Activated T-helper 17 cell treated with anti-CD3 and anti-CD28 coated beads, Interleukin-2, amount 50 U/mL, for 72 hours (primary cell): ENCODE results near the gene FBXL14. TPM values are rescaled to one million over a fixed set of nuclear protein-coding genes. Genes with fewer than 3 reads are reported as not detected.

Source experiments
- ATAC-seq: fragments of 150-1000 bp; cut with Tn5 transposase; replicated peaks from 2 replicates; pipeline ENCODE4 v1.10.0; 2021; ENCODE audit warnings: mild to moderate bottlenecking, moderate library complexity
- H3K27ac Mint-ChIP-seq: one replicate; pipeline ENCODE4 v1.8.0; 2022; ENCODE audit warnings: mixed read lengths
- H3K27me3 Mint-ChIP-seq: one replicate; pipeline ENCODE4 v1.8.0; 2022; ENCODE audit warnings: mixed read lengths
- H3K36me3 Mint-ChIP-seq: one replicate; pipeline ENCODE4 v1.8.0; 2022; ENCODE audit warnings: low read depth, mild to moderate bottlenecking, mixed read lengths
- H3K4me1 Mint-ChIP-seq: one replicate; pipeline ENCODE4 v1.8.0; 2022; ENCODE audit warnings: mixed read lengths
- H3K4me3 Mint-ChIP-seq: one replicate; pipeline ENCODE4 v1.8.0; 2022; ENCODE audit warnings: mild to moderate bottlenecking, mixed read lengths
- H3K9me3 Mint-ChIP-seq: one replicate; pipeline ENCODE4 v1.8.0; 2022; ENCODE audit warnings: mixed read lengths
- total RNA-seq, 2 donors: library from RNA; stranded (reverse); gene quantifications; one replicate each; pipeline ENCODE4 v1.2.3, GENCODE V29; 2022

FBXL14 gene, protein sequence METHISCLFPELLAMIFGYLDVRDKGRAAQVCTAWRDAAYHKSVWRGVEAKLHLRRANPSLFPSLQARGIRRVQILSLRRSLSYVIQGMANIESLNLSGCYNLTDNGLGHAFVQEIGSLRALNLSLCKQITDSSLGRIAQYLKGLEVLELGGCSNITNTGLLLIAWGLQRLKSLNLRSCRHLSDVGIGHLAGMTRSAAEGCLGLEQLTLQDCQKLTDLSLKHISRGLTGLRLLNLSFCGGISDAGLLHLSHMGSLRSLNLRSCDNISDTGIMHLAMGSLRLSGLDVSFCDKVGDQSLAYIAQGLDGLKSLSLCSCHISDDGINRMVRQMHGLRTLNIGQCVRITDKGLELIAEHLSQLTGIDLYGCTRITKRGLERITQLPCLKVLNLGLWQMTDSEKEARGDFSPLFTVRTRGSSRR
- 10 to 100 TPM; 22.2 to 29.8 TPM for total RNA-seq

DNA sequence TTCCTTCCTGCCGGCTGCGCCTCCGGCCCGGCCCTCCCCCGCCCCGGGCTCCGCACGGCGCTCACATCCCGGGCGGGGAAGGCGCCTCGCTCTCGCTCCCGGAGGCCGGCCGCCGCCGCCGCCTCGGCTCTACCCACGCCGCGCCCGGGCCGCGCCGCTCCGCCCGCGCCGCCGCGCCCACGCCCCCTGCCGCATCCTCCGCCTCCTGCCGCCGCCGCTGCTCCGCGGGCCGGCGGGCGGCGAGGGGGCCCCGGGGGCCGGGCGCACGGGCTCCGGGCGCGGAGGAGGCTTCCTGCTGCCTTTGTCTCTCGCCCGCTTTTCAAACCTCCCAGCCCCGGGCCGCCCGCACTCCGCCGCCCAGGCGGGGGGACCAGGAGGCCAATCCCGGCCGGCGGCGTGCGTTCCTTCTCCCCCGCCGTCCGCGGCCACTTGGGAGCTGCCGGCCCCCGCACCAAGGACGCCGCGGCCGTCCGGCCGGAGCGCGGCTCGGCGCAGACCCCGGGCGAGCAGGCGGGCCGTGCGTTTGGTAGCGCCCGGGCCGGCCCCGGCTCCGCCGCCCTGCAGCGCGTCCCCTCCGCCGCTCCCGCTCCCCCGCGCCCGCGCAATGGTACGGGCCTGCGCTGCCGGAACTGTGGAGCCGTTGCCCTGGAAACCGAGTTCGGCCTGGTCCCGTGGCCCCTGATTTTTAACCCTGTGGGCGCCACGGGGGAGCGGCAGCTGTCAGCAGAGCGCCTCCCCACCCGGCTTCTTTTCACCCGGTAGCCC is at the start of gene FBXL14:
Gene FBXL14, minus strand, starts transcription at position 321 of the 765 bp plus-strand sequence. CDS start 515 bp downstream, outside the sequence.
- Mint-ChIP-seq H3K9me3 (no peaks in the 10 kb centered on the region), H3K4me1 (peaks cover 29% of the 10 kb centered on the region), H3K4me3 (peak within 1 kb of the TSS; percentile 96), H3K27ac (peak within 1 kb of the TSS; percentile 90), H3K27me3 (no peaks in the 10 kb centered on the region), H3K36me3 (peaks cover 40% of the 10 kb centered on the region)
- peak; percentile 68 for ATAC-seq

DNA sequence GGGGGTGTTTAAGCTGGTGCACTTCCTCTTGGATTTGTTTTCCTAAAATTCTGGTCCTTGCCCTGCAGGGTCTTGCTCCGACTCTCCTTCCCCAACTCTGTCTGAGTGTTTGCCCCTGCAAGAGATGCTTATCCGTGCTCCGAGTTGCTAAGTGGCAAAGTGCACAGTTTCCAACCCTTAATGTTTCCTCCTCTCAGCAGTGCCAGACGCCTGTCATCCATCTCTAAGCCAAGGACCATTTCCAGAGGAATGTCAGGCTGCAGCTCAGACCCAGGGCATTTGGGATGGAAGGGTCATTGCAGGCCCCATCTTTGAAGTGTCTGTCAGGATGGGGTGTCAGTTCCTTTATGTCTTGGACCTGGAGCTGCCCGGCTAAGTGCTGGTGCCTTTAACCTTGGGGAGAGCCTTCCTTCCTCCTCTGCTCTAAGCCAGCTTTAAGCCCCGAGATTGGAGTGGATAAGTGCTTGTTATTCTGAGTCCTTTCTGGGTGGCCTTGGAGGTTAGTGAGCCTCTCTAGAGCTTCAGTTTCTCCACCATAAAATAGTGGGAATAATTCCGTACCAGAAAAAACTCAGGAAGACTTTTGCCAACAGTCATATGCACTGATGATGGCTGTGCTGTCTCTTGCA is 49.6 kb upstream of the FBXL14 start:
- H3K27ac Mint-ChIP-seq, result no peak overlapping the region
- no peaks in the 10 kb centered on the region for H3K36me3 Mint-ChIP-seq
- no peaks in the 10 kb centered on the region for H3K9me3 Mint-ChIP-seq
- H3K4me3 Mint-ChIP-seq, result no peak overlapping the region
- ATAC-seq, result no peak
- peaks cover 9% of the 10 kb centered on the region for H3K27me3 Mint-ChIP-seq
- no peaks in the 10 kb centered on the region for H3K4me1 Mint-ChIP-seq

DNA sequence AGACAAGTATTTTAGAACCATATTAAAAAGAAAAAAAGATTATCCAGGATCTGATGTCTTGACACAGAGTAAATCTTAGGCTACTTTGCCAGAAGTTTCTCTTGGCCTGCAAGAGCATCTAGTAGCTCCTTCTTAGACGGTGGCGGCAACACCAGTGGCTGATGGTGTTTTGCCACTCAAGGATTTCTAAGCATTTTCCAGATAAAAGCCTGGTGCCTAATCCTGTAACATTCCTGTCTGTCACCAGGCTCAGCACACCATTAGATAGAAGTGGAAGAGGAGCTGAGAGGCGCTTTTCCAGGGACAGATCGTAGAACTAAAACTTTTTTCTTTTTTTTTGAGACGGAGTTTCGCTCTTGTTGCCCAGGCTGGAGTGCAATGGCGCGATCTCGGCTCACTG is 48.7 kb upstream of the FBXL14 start:
- no peaks in the 10 kb centered on the region for H3K36me3 Mint-ChIP-seq
- peaks cover 8% of the 10 kb centered on the region for H3K27me3 Mint-ChIP-seq
- ATAC-seq, result no peak
- no peak overlapping the region for H3K4me3 Mint-ChIP-seq
- no peaks in the 10 kb centered on the region for H3K4me1 Mint-ChIP-seq
- H3K9me3 Mint-ChIP-seq, result no peaks in the 10 kb centered on the region
- no peak overlapping the region for H3K27ac Mint-ChIP-seq

DNA sequence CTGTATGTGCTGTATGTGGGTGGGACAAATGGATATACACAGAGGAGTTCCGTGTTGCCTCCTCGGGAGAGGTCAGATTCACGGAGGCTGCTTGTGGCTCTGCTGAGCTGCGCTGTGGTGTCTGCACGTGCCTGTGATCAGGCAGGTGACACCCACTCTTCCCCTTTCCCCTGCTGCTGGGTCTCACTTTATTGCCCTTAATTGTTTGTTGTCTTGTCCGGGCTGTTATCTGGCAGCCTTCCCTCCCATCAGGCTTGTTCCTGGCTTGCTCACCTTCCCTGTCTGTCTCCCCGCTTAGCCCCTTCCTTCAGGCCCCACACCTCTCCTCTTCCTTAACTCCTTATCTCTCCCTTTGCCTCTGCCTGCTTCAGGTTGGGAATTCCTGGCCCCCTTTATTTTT is 48.1 kb upstream of the FBXL14 start:
- Mint-ChIP-seq H3K9me3 (no peaks in the 10 kb centered on the region), H3K27ac (no peak overlapping the region), H3K36me3 (no peaks in the 10 kb centered on the region), H3K4me3 (no peak overlapping the region), H3K27me3 (peaks cover 8% of the 10 kb centered on the region), H3K4me1 (no peaks in the 10 kb centered on the region)
- ATAC-seq, result no peak

DNA sequence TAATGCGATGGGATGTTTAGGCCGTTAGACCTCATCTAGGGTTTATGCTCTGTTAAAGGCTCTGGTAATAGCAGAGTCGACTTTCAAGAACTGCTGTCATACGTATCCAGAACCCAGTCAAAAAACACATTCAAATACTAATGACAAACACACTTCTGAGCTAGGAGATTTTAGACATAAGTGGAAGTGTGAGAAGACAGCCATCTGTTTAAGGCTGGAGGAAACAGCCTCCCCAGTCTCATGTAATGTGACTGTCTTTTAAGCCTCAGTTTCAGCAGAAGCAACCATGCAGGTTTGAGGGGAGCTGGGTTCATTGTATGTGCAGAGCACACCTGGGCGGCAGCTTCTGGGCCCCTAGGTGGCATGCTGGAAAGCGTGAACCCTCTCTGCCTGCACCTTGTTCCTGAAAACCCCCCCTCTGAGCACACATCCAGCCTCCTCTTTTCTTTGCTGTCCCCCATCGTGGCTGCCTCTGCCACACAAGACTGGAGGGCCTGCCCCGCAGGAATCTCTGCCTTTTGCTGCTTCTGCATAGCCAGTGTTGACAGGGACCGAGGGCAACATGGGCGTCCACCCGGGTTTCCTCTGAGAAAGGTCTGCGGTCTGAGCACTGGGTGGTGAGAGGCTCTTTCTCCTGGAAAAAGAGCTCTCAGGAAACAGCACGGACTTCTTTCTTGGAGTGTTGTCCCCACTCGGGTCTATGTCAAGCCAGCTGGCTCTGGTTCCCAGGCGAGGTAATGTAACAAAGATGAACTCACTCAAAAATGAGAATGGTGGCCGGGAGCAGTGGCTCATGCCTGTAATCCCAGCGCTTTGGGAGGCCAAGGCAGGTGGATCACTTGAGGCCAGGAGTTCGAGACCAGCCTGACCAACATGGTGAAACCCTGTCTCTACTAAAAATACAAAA is 46.2 kb upstream of the FBXL14 start:
- H3K9me3 Mint-ChIP-seq, result no peaks in the 10 kb centered on the region
- ATAC-seq, result no peak
- H3K4me1 Mint-ChIP-seq, result no peaks in the 10 kb centered on the region
- H3K27me3 Mint-ChIP-seq, result peaks cover 5% of the 10 kb centered on the region
- no peak overlapping the region for H3K27ac Mint-ChIP-seq
- no peak overlapping the region for H3K4me3 Mint-ChIP-seq
- H3K36me3 Mint-ChIP-seq, result no peaks in the 10 kb centered on the region

DNA sequence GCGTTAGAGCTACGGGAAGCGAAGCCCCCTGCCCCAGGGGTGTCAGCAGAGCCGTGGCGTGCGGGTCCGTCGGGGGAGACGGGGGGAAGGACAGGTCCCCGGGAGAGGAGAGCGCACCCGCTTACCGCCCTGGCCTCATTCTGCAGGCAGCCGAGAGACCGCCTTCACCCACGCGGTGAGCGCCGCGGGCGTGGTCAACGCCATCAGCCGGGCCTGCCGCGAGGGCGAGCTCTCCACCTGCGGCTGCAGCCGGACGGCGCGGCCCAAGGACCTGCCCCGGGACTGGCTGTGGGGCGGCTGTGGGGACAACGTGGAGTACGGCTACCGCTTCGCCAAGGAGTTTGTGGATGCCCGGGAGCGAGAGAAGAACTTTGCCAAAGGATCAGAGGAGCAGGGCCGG is 45.2 kb upstream of the FBXL14 start:
- no peak overlapping the region for H3K4me3 Mint-ChIP-seq
- no peak overlapping the region for H3K27ac Mint-ChIP-seq
- H3K27me3 Mint-ChIP-seq, result peaks cover 11% of the 10 kb centered on the region
- no peak for ATAC-seq
- H3K36me3 Mint-ChIP-seq, result no peaks in the 10 kb centered on the region
- H3K9me3 Mint-ChIP-seq, result no peaks in the 10 kb centered on the region
- no peaks in the 10 kb centered on the region for H3K4me1 Mint-ChIP-seq

DNA sequence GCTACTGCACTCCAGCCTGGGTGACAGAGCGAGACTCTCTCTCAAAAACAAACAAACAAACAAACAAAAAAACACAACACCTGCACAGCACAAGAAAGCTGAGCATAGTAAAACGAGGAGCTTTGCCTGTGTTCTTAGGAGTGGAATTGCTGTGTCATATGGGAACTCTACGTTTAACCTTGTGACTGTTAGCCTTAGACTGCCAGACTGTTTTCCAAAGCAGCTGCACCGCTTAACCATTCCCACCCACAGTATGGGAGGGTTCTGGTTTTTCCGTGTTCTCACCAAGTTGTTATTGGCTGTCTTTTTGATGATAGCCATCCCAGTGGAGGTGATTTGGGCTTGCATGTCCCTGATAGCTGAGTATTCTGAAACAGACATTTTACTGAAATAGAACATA is 43.8 kb upstream of the FBXL14 start:
- H3K4me1 Mint-ChIP-seq, result no peaks in the 10 kb centered on the region
- H3K27ac Mint-ChIP-seq, result no peak overlapping the region
- H3K27me3 Mint-ChIP-seq, result peaks cover 15% of the 10 kb centered on the region
- no peaks in the 10 kb centered on the region for H3K9me3 Mint-ChIP-seq
- no peak for ATAC-seq
- H3K4me3 Mint-ChIP-seq, result no peak overlapping the region
- H3K36me3 Mint-ChIP-seq, result no peaks in the 10 kb centered on the region

DNA sequence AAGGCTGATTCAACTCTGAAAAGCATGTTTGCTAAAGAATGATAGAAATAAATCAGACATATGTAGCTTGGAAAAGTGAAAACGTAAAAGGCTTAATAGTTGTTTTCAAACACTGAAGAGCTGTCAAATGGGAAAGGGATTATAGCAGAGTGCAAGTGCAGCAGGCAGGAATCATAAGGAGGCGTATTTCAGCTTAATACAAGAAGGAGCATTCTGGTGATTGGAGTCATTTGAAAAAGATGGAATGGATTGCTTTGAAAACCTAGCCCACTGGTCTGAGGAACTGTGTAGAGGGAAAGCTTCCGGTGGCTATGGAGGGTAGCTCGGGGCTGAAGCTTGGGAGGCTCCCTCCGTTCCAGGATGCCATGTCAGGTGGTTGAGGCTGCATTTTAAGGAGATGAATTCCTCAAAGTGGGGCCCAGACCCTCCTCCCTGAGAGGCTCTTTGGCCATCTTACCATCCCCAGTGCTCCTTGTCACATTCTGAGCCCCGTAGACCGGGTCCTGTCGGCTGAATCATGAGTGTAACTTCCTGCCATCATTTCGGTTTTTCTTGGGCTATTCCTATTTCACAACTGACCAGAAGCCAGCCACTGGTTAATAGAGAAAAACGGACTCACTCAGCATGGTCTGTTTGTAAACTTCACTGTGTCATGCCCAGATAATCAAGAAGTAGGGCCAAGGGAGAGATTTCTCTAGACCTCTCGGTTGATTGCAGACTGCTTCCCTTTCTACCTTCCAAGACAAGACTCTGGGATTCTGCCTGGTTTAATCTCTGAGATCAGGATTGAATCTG is 41.1 kb upstream of the FBXL14 start:
- no peaks in the 10 kb centered on the region for H3K9me3 Mint-ChIP-seq
- no peak for ATAC-seq
- H3K27me3 Mint-ChIP-seq, result peaks cover 36% of the 10 kb centered on the region

DNA sequence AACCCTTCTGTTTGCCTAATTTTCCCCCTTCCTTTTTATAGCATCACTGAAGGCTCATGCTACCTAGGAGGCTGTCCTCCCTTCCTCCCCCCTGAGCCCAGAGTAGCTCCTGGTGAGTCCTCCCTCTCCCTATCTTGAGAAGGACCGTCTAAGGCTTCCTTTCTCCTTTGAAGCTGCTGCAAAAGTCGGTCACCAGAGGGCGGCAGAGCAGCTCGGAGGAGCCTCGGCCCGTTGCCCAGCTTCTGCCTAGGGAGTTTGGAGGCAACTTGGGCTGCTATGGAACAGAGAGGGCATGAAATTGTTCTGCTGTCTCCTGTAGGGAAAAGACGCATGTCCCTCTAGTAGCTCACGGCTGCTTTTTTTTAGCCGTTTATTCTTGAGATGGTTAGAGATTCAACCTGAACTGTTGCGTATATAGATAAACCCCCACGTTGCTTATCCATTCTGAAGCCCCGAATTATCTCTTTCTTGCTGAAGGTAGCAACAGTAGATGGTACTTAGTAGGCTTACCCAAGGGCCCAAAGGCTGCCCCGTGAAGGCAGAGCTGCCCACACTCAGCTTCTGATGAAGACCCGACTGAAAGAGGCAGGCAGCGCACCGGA is 40.3 kb upstream of the FBXL14 start:
- H3K36me3 Mint-ChIP-seq, result no peaks in the 10 kb centered on the region
- H3K27ac Mint-ChIP-seq, result no peak overlapping the region
- ATAC-seq, result peak; percentile 70
- H3K4me3 Mint-ChIP-seq, result no peak overlapping the region
- no peaks in the 10 kb centered on the region for H3K9me3 Mint-ChIP-seq
- peaks cover 38% of the 10 kb centered on the region for H3K27me3 Mint-ChIP-seq
- H3K4me1 Mint-ChIP-seq, result no peaks in the 10 kb centered on the region

More for the DNA sequence above, 41.1 kb upstream of the FBXL14 start:
- H3K4me3 Mint-ChIP-seq, result no peak overlapping the region
- no peaks in the 10 kb centered on the region for H3K4me1 Mint-ChIP-seq
- no peaks in the 10 kb centered on the region for H3K36me3 Mint-ChIP-seq
- H3K27ac Mint-ChIP-seq, result no peak overlapping the region

DNA sequence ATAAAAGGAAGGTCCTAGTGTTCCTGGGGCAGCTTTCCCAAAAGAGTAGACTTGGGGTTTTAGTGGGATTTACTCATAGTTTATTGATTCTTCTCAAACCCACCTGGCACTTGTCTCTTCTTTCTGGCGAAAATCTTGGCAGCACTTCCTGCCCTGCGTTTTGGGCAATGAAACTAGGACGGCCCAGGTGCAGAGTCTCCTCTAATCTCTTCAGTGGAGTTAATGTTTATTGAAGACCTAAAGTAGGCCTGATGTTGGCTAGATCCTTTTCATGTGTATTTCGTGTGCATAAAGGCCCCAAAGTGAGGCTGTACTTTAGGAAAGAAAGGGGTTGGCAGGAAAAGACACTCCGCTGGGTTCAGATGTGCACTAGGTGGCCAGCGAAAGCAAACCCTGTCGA is 39.8 kb upstream of the FBXL14 start:
- Mint-ChIP-seq H3K9me3 (no peaks in the 10 kb centered on the region), H3K27me3 (peaks cover 42% of the 10 kb centered on the region), H3K27ac (no peak overlapping the region), H3K36me3 (no peaks in the 10 kb centered on the region), H3K4me3 (no peak overlapping the region), H3K4me1 (no peaks in the 10 kb centered on the region)
- ATAC-seq, result no peak

DNA sequence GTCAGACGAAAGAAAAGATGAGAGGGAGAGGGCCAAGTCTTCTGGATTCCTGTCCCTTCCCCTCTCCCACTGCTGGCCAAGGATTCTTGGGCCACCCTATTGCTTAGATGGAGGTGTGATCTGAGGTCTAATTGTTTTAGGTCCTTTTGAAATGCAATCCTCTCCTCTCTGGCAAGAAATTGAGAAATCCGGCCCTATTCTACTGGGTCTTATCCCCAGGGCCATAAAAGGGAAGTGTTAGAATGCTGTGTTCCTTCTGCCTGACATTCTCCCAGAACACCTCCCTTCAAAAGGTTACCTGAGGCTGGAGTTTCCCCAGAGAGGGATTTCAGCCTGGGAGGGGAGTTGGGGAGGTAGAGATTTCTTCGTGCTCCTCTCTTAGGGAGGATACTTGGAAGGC is 39.1 kb upstream of the FBXL14 start:
- Mint-ChIP-seq H3K4me1 (no peaks in the 10 kb centered on the region), H3K36me3 (no peaks in the 10 kb centered on the region), H3K9me3 (no peaks in the 10 kb centered on the region), H3K27ac (no peak overlapping the region), H3K4me3 (no peak overlapping the region), H3K27me3 (peaks cover 46% of the 10 kb centered on the region)
- no peak for ATAC-seq

DNA sequence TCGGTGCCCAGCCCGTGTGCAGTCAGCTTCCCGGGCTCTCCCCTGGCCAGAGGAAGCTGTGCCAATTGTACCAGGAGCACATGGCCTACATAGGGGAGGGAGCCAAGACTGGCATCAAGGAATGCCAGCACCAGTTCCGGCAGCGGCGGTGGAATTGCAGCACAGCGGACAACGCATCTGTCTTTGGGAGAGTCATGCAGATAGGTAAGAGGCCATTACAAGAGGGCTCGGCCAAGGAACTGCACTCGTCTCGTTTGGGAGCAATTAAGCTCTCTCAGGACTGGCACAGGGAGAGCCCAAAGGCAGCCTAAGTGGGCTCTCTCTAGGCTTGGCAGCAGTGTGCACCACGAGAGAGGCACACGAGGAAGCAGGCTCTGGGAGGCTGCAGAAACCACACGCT is 38.3 kb upstream of the FBXL14 start:
- Mint-ChIP-seq H3K36me3 (no peaks in the 10 kb centered on the region), H3K27me3 (peaks cover 46% of the 10 kb centered on the region), H3K4me1 (no peaks in the 10 kb centered on the region), H3K27ac (no peak overlapping the region), H3K9me3 (no peaks in the 10 kb centered on the region), H3K4me3 (no peak overlapping the region)
- no peak for ATAC-seq
